RWPE2 (cell line): ENCODE data around the gene TMEM213.
A peak's percentile ranks its signal among the peaks of the same experiment; 100 is the strongest.

ENCODE experiments used
- ATAC-seq: fragments of 200-7000 bp; cut with Tn5 transposase; 3 replicates; pipeline ENCODE4 v1.9.1; 2021; ENCODE audit warnings: low read depth
- DNase-seq: peaks from one replicate; pipeline ENCODE4 v3.0.0-alpha.2; 2020; ENCODE audit warnings: low spot score
- H3K27ac ChIP-seq: fragments of 450-650 bp; 2 replicates; pipeline ENCODE4 v1.5.1; 2017; ENCODE audit warnings: mild to moderate bottlenecking; ENCODE audit not compliant: poor library complexity, severe bottlenecking
- H3K27me3 ChIP-seq: fragments of 250-450 bp; sonication (Bioruptor Pico); 2 replicates; pipeline ENCODE4 v1.5.1; 2021; ENCODE audit warnings: mild to moderate bottlenecking, moderate library complexity; ENCODE audit not compliant: insufficient read depth, poor library complexity, severe bottlenecking
- H3K36me3 ChIP-seq: fragments of 250-450 bp; sonication (Bioruptor Pico); 2 replicates; pipeline ENCODE4 v1.5.1; 2020; ENCODE audit warnings: low read depth, mild to moderate bottlenecking, moderate library complexity
- H3K4me1 ChIP-seq: fragments of 250-450 bp; sonication (Bioruptor Pico); 2 replicates; pipeline ENCODE4 v1.5.1; 2021; ENCODE audit warnings: mild to moderate bottlenecking, moderate library complexity; ENCODE audit not compliant: insufficient read depth, poor library complexity, severe bottlenecking
- H3K4me3 ChIP-seq: fragments of 250-450 bp; sonication (Bioruptor Pico); 2 replicates; pipeline ENCODE4 v1.5.1; 2021; ENCODE audit warnings: mild to moderate bottlenecking, moderate library complexity; ENCODE audit not compliant: severe bottlenecking
- H3K9me3 ChIP-seq: fragments of 250-450 bp; sonication (Bioruptor Pico); 2 replicates; pipeline ENCODE4 v1.5.1; 2021; ENCODE audit warnings: mild to moderate bottlenecking, moderate library complexity; ENCODE audit not compliant: severe bottlenecking
- TF ChIP-seq, protein P1 (sequence below): fragments of 450-650 bp; IDR thresholded peaks from one replicate; pipeline ENCODE4 v1.5.1; 2017; ENCODE audit warnings: mild to moderate bottlenecking, moderate library complexity; ENCODE audit not compliant: poor library complexity, severe bottlenecking

TMEM213 gene

DNA sequence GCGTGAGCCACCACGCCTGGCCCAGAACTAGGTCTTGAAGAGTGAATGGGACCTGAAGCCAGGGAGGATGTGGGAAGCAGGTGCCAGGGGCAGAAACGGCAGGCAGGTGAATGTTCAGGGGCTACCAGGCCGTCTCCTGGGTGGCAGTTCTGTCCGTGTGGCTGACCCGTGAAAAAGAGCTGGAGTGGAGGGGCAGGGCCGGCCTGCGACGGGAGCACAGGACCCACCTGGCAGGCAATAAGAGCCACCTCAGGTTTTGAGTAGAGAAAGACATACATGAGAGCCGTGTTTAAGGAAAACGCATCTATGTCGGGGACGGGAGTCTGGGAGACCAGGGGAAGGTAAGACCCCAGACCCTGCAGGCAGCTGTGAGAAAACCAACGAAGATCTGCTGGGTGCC, 70.9 kb downstream of the TMEM213 start:
- H3K27ac ChIP-seq, result no peak overlapping the region
- no peaks in the 10 kb centered on the region for H3K36me3 ChIP-seq
- no peak overlapping the region for H3K4me3 ChIP-seq
- ATAC-seq (no peak), DNase-seq (no peak)
- TF ChIP-seq, protein P1, sequence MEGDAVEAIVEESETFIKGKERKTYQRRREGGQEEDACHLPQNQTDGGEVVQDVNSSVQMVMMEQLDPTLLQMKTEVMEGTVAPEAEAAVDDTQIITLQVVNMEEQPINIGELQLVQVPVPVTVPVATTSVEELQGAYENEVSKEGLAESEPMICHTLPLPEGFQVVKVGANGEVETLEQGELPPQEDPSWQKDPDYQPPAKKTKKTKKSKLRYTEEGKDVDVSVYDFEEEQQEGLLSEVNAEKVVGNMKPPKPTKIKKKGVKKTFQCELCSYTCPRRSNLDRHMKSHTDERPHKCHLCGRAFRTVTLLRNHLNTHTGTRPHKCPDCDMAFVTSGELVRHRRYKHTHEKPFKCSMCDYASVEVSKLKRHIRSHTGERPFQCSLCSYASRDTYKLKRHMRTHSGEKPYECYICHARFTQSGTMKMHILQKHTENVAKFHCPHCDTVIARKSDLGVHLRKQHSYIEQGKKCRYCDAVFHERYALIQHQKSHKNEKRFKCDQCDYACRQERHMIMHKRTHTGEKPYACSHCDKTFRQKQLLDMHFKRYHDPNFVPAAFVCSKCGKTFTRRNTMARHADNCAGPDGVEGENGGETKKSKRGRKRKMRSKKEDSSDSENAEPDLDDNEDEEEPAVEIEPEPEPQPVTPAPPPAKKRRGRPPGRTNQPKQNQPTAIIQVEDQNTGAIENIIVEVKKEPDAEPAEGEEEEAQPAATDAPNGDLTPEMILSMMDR, result no peak
- H3K9me3 ChIP-seq, result no peaks in the 10 kb centered on the region
- peaks cover 11% of the 10 kb centered on the region for H3K4me1 ChIP-seq
- no peaks in the 10 kb centered on the region for H3K27me3 ChIP-seq

DNA sequence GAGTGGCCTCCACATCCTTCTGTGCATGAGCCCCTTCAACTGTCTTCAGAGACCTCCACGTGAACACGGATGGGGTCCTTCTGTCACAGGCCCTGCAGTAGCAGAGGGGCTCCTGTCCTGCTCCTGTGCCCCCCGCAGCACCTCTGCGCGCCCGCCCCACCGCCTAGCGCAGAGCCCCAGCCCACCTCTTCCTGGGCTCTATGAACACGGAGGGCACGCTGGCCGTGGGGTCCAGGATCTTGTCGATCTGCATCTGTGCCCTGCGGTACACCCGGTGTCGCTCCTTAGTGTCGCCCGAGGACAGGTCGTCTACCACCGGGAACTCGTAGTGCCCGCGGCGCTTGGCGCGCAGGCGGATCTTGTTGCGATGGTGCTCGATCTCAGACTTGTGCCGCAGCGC, 71.6 kb downstream of the TMEM213 start:
- DNase-seq (no peak), ATAC-seq (no peak)
- no peaks in the 10 kb centered on the region for H3K27me3 ChIP-seq
- H3K9me3 ChIP-seq, result no peaks in the 10 kb centered on the region
- TF ChIP-seq, protein P1, result no peak
- no peak overlapping the region for H3K27ac ChIP-seq
- no peak overlapping the region for H3K4me3 ChIP-seq
- peaks cover 9% of the 10 kb centered on the region for H3K4me1 ChIP-seq
- no peaks in the 10 kb centered on the region for H3K36me3 ChIP-seq

DNA sequence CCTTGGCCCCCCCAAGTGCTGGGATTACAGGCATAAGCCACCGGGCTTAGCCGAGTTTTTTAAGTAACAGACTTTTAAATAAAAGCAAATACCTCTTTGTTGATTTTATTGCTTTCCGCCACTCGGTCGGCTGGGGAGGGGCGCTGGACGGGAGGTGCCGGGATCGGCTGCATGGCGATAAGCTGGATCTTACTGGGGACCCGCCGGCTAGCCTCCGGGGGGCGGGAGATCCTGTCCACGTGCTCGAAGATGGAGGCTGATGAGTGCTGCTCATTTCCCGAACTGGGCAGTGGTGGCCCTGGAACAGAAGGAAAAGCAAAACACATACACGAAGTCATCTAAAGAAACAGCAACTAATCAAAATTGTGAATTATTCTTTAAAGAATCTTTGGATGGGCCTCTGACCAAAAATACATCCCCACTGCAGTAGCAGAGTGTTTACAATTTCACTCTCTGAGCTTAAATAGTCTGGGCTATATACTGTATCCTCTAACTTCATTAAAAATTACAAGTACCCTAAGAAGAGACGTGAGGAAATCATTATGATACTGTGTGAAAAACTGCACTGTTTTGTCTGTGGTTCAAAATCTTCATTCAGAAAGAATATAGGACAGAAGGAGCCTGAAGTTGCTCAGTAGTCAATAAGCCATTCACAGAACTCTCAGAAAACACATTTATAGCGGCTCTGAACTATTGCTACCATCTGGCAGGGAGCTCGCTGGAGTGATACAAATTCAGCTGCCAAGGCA, 73.4 kb downstream of the TMEM213 start:
- Histone ChIP-seq H3K36me3 (no peaks in the 10 kb centered on the region), H3K9me3 (no peaks in the 10 kb centered on the region), H3K27ac (no peak overlapping the region), H3K4me1 (peaks cover 14% of the 10 kb centered on the region), H3K4me3 (no peak overlapping the region), H3K27me3 (no peaks in the 10 kb centered on the region)
- TF ChIP-seq, protein P1, result no peak
- DNase-seq (no peak), ATAC-seq (no peak)

DNA sequence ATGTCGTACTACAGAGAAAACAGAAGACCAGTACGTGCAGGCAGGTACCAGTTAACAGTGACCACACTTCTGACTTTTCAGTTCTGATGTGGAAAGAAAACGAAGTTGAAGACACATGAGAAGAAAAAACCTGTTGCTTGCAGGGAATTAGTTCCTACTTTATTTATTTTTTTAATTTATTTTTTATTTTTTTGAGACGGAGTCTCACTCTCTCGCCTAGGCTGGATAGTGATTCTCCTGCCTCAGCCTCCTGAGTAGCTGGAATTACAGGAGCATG, 74.0 kb downstream of the TMEM213 start:
- Histone ChIP-seq H3K9me3 (no peaks in the 10 kb centered on the region), H3K4me1 (peaks cover 16% of the 10 kb centered on the region), H3K4me3 (no peak overlapping the region), H3K27ac (no peak overlapping the region), H3K27me3 (no peaks in the 10 kb centered on the region), H3K36me3 (no peaks in the 10 kb centered on the region)
- ATAC-seq (no peak), DNase-seq (no peak)
- TF ChIP-seq, protein P1, result no peak

DNA sequence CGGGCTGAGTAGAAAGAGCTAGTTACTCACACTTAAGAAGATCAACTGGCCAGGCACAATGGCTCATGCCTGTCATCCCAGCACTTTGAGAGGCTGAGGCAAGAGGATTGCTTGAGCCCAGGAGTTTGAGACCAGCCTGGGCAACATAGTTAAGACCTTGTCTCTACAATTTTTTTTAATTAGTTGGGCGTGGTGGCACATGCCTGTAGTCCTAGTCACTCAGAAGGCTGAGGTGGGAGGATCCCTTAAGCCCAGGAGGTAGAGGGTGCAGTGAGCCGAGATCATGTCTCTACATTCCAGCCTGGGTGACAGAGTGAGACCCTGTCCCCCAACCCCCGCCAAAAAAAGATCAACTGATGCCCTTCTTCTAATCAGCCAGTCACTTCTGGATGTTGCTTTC, 74.8 kb downstream of the TMEM213 start:
- ATAC-seq (peak; percentile 79), DNase-seq (no peak)
- TF ChIP-seq, protein P1, result no peak
- no peaks in the 10 kb centered on the region for H3K9me3 ChIP-seq
- peaks cover 16% of the 10 kb centered on the region for H3K4me1 ChIP-seq
- H3K4me3 ChIP-seq, result no peak overlapping the region
- no peaks in the 10 kb centered on the region for H3K27me3 ChIP-seq
- H3K27ac ChIP-seq, result no peak overlapping the region
- no peaks in the 10 kb centered on the region for H3K36me3 ChIP-seq
